Measurements from ENCODE around the gene FSTL5. TPM values are rescaled to one million over a fixed set of nuclear protein-coding genes. Genes with fewer than 3 reads are reported as not detected.

Gene FSTL5
- total RNA-seq, 1 experiment from 2014 or later = 1.9 TPM

DNA sequence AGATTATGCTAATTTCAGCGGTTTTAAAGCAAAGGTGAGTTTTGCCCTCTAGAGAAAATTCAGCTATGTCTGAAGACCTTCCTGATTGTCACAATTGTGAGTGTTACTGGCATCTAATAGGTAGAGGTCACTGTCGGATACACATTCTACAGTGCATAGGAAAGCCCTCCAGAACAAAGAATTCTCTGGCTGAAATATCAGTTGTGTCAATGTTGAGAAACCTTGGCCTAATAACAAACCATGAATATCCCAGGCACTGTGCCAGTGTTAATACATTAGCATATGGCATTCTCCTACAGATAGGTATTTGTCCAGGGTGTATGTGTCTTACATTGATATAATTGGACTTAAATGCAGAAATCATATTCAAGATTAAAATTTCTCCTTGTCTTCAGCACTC is 294.3 kb downstream of the FSTL5 start:
- no peaks in the 10 kb centered on the region for H3K27me3 ChIP-seq (replicated peaks; ENCODE audit: control insufficient read depth, insufficient read depth, low read length)
- no peak overlapping the region for H3K4me3 ChIP-seq (ENCODE audit: low read depth, low read length)
- H3K9me3 ChIP-seq = no peaks in the 10 kb centered on the region
- no peaks in the 10 kb centered on the region for H3K9me3 Mint-ChIP-seq (ENCODE audit: unreplicated experiment)
- TF ChIP-seq, protein P1, sequence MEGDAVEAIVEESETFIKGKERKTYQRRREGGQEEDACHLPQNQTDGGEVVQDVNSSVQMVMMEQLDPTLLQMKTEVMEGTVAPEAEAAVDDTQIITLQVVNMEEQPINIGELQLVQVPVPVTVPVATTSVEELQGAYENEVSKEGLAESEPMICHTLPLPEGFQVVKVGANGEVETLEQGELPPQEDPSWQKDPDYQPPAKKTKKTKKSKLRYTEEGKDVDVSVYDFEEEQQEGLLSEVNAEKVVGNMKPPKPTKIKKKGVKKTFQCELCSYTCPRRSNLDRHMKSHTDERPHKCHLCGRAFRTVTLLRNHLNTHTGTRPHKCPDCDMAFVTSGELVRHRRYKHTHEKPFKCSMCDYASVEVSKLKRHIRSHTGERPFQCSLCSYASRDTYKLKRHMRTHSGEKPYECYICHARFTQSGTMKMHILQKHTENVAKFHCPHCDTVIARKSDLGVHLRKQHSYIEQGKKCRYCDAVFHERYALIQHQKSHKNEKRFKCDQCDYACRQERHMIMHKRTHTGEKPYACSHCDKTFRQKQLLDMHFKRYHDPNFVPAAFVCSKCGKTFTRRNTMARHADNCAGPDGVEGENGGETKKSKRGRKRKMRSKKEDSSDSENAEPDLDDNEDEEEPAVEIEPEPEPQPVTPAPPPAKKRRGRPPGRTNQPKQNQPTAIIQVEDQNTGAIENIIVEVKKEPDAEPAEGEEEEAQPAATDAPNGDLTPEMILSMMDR (IDR thresholded peaks at IDR 0.05; ENCODE audit: insufficient read depth in 1 of 2, low read depth in 1 of 2, low read length in 1 of 2, severe bottlenecking in 1 of 2, unreplicated experiment in 1 of 2) = no peak
- H3K27ac Mint-ChIP-seq (ENCODE audit: unreplicated experiment) = no peak overlapping the region
- POLR2A ChIA-PET = no interaction called here
- H3K4me1 Mint-ChIP-seq (ENCODE audit: low read depth, unreplicated experiment) = no peaks in the 10 kb centered on the region
- no peak for DNase-seq
- intact Hi-C loops (cut with micrococcal nuclease; ENCODE audit: unreplicated experiment) = no loop called here
- H3K36me3 Mint-ChIP-seq (ENCODE audit: insufficient read depth, unreplicated experiment) = no peaks in the 10 kb centered on the region
- no peaks in the 10 kb centered on the region for H3K4me1 ChIP-seq
- H3K36me3 ChIP-seq (ENCODE audit: control insufficient read depth, insufficient read depth, low read length) = no peaks in the 10 kb centered on the region
- no peak overlapping the region for H3K4me3 Mint-ChIP-seq (ENCODE audit: unreplicated experiment)
- no TSS peak for BruUV-seq (replicated peaks)
- CTCF ChIA-PET = interaction anchor here (0.7 kb wide), 1 partner anchor 79 kb away, joined by 3 read pairs; no protein-coding TSS in a partner anchor
- no peaks in the 10 kb centered on the region for H3K27me3 Mint-ChIP-seq (ENCODE audit: insufficient read depth, unreplicated experiment)

DNA sequence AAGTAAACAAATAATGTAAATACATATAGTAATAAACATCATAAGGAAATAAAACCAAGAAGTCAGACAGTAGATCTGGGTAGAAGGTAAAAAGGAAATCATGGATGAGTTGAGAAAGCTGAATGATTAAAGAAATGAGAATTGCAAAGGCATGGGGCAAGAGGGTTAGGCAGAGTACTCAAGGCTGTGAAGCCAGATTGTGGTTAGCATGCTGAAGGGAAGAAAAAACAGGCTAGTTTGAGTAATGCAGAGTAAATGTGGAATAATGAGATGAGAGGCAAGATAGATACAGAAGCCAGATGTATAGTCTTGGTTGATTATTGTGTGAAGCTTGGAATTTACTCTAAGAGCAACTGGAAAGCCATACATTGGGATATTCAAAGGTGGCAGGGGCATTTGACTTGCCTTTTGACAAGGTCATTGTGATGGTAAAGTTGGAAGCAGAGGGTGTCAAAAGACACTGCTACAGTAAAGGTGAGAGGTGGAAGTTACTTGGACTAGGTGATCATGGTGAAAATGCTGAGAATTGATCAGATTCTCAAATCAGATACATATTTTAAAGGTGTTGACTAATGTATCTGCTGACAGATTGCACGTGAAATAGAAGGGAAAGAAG is 307.0 kb downstream of the FSTL5 start:
- POLR2A ChIA-PET = no interaction called here
- TF ChIP-seq, protein P1 (IDR thresholded peaks at IDR 0.05; ENCODE audit: insufficient read depth in 1 of 2, low read depth in 1 of 2, low read length in 1 of 2, severe bottlenecking in 1 of 2, unreplicated experiment in 1 of 2) = no peak
- H3K27me3 Mint-ChIP-seq (ENCODE audit: insufficient read depth, unreplicated experiment) = no peaks in the 10 kb centered on the region
- no peaks in the 10 kb centered on the region for H3K4me1 Mint-ChIP-seq (ENCODE audit: low read depth, unreplicated experiment)
- no peaks in the 10 kb centered on the region for H3K4me1 ChIP-seq
- no peak overlapping the region for H3K27ac Mint-ChIP-seq (ENCODE audit: unreplicated experiment)
- H3K9me3 Mint-ChIP-seq (ENCODE audit: unreplicated experiment) = no peaks in the 10 kb centered on the region
- H3K36me3 ChIP-seq (ENCODE audit: control insufficient read depth, insufficient read depth, low read length) = no peaks in the 10 kb centered on the region
- no peak overlapping the region for H3K4me3 Mint-ChIP-seq (ENCODE audit: unreplicated experiment)
- H3K4me3 ChIP-seq (ENCODE audit: low read depth, low read length) = no peak overlapping the region
- H3K27me3 ChIP-seq (replicated peaks; ENCODE audit: control insufficient read depth, insufficient read depth, low read length) = no peaks in the 10 kb centered on the region
- no peaks in the 10 kb centered on the region for H3K9me3 ChIP-seq
- DNase-seq = no peak
- BruUV-seq (replicated peaks) = no TSS peak
- intact Hi-C loops (cut with micrococcal nuclease; ENCODE audit: unreplicated experiment) = no loop called here
- H3K36me3 Mint-ChIP-seq (ENCODE audit: insufficient read depth, unreplicated experiment) = no peaks in the 10 kb centered on the region
- CTCF ChIA-PET = no interaction called here

DNA sequence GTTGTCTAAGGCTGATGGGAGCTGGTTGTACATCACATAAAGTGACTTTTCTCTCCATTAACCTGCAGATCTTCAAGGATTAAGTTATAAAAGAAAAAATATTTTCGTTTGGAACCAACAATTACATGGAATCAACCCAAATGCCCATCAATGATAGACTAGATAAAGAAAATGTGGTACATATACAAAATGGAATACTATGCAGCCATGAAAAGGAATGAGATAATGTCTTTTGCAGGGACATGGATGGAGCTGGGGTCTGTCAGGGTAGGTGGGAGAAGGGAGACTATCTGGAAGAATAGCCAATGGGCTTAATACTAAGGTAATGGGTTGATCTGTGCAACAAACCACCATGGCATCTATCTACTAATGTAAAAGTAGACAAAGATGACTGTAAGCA is 313.2 kb downstream of the FSTL5 start:
- POLR2A ChIA-PET = no interaction called here
- CTCF ChIA-PET = no interaction called here

More for the DNA sequence above, 313.2 kb downstream of the FSTL5 start:
- no peak overlapping the region for H3K27ac Mint-ChIP-seq (ENCODE audit: unreplicated experiment)
- H3K4me1 ChIP-seq = no peaks in the 10 kb centered on the region
- no TSS peak for BruUV-seq (replicated peaks)
- no peaks in the 10 kb centered on the region for H3K36me3 ChIP-seq (ENCODE audit: control insufficient read depth, insufficient read depth, low read length)
- H3K9me3 Mint-ChIP-seq (ENCODE audit: unreplicated experiment) = no peaks in the 10 kb centered on the region
- peaks cover 5% of the 10 kb centered on the region; the same call in 1 of the 2 replicates for H3K9me3 ChIP-seq
- H3K27me3 ChIP-seq (replicated peaks; ENCODE audit: control insufficient read depth, insufficient read depth, low read length) = no peaks in the 10 kb centered on the region
- intact Hi-C loops (cut with micrococcal nuclease; ENCODE audit: unreplicated experiment) = no loop called here
- TF ChIP-seq, protein P1 (IDR thresholded peaks at IDR 0.05; ENCODE audit: insufficient read depth in 1 of 2, low read depth in 1 of 2, low read length in 1 of 2, severe bottlenecking in 1 of 2, unreplicated experiment in 1 of 2) = no peak
- DNase-seq = no peak
- H3K4me3 ChIP-seq (ENCODE audit: low read depth, low read length) = no peak overlapping the region
- H3K4me3 Mint-ChIP-seq (ENCODE audit: unreplicated experiment) = no peak overlapping the region
- H3K4me1 Mint-ChIP-seq (ENCODE audit: low read depth, unreplicated experiment) = no peaks in the 10 kb centered on the region
- no peaks in the 10 kb centered on the region for H3K27me3 Mint-ChIP-seq (ENCODE audit: insufficient read depth, unreplicated experiment)
- H3K36me3 Mint-ChIP-seq (ENCODE audit: insufficient read depth, unreplicated experiment) = no peaks in the 10 kb centered on the region
